Stomach (tissue), 9 donors: Measurements from ENCODE around the gene HLA-G. TPM values are rescaled to one million over a fixed set of nuclear protein-coding genes. Genes with fewer than 3 reads are reported as not detected.

Experiments used
- DNase-seq, 2 donors: peaks; one replicate each; pipeline versions ENCODE4 v3.0.0 to v3.0.0-alpha.2; 2013 to 2019
- H3K27ac ChIP-seq, 5 donors: fragments of 200-600 bp in 4 of 5; sonication (generic) in 4 of 5; one replicate each; pipeline ENCODE4 v1.5.1; 2013 to 2019; ENCODE audit warnings: mild to moderate bottlenecking in 1 of 5, moderate library complexity in 1 of 5
- H3K27me3 ChIP-seq, 3 donors: fragments of 200-600 bp; sonication (generic); one replicate each; pipeline ENCODE4 v1.5.1; 2017 to 2019; ENCODE audit warnings: mixed run types in 1 of 3
- H3K36me3 ChIP-seq, 4 donors: fragments of 200-600 bp; sonication (generic); 1 replicate in 3 of 4; 2 replicates in 1 of 4; pipeline ENCODE4 v1.5.1; 2016 to 2019
- H3K4me1 ChIP-seq, 4 donors: fragments of 200-600 bp; sonication (generic); one replicate each; pipeline ENCODE4 v1.5.1; 2016 to 2019
- H3K4me3 ChIP-seq, 4 donors: fragments of 200-600 bp; sonication (generic) in 3 of 4; one replicate each; pipeline ENCODE4 v1.5.1; 2016 to 2019; ENCODE audit warnings: mild to moderate bottlenecking in 1 of 4
- H3K9me3 ChIP-seq, 4 donors: fragments of 200-600 bp; sonication (generic); one replicate each; pipeline ENCODE4 v1.5.1; 2016 to 2019
- CTCF ChIP-seq, 7 experiments: fragments of 450-650 bp in 4 of 7; fragments of 200-600 bp in 3 of 7; sonication (generic) in 3 of 7; IDR thresholded peaks; one replicate each; pipeline ENCODE4 v1.5.1; 2016 to 2019; ENCODE audit warnings: antibody characterized with exemption in 7 of 7, control low read depth in 2 of 7, mild to moderate bottlenecking in 1 of 7
- EP300 ChIP-seq: sonication (generic); formaldehyde crosslinking; IDR thresholded peaks from one replicate; pipeline ENCODE4 v1.6.1; 2017; ENCODE audit warnings: antibody characterized with exemption
- POLR2A ChIP-seq, 4 donors: fragments of 450-650 bp; IDR thresholded peaks; one replicate each; pipeline ENCODE4 v1.6.1; 2016; ENCODE audit warnings: antibody characterized with exemption in 4 of 4, control low read depth in 2 of 4, mild to moderate bottlenecking in 1 of 4, moderate library complexity in 1 of 4
- POLR2AphosphoS5 ChIP-seq, 3 donors: sonication (generic); formaldehyde crosslinking; IDR thresholded peaks; one replicate each; pipeline ENCODE4 v1.6.1; 2016; ENCODE audit warnings: antibody characterized with exemption in 3 of 3
- WGBS, 5 donors: extraction: QIAGEN DNeasy Blood & Tissue Kit in 3 of 5; methylation state at CpG; one replicate each; pipeline versions ENCODE4 v1.1.5 to v1.1.7; 2013 to 2018; 5-methylcytosine and 5-hydroxymethylcytosine counted together
- intact Hi-C: fragments of 100-400 bp; cut with DNase I; formaldehyde crosslinking; loops from one replicate; pipeline ENCODE4 v1.15.1; 2023; ENCODE audit warnings: low total_unique reads
- polyA plus RNA-seq, 3 donors: library from polyadenylated mRNA; stranded (reverse); fragments of 200-250 nt; gene quantifications; one replicate each; pipeline ENCODE4 v1.2.3, GENCODE V29; 2013
- total RNA-seq, 5 donors: library from RNA; depleted of rRNA; stranded (reverse); fragments of >200 nt; gene quantifications; one replicate each; pipeline versions ENCODE4 v1.1.0 to v1.2.3, GENCODE V29; 2014 to 2016
- donor health status: healthy with polysubstance abuse.
- donor health status: Bipolar disorder and iron deficiency.
- donor health status: healthy.

The HLA-G gene
- total and polyA plus RNA-seq, 8 donors = 0.10 to 3.6 TPM; not detected in 6

DNA sequence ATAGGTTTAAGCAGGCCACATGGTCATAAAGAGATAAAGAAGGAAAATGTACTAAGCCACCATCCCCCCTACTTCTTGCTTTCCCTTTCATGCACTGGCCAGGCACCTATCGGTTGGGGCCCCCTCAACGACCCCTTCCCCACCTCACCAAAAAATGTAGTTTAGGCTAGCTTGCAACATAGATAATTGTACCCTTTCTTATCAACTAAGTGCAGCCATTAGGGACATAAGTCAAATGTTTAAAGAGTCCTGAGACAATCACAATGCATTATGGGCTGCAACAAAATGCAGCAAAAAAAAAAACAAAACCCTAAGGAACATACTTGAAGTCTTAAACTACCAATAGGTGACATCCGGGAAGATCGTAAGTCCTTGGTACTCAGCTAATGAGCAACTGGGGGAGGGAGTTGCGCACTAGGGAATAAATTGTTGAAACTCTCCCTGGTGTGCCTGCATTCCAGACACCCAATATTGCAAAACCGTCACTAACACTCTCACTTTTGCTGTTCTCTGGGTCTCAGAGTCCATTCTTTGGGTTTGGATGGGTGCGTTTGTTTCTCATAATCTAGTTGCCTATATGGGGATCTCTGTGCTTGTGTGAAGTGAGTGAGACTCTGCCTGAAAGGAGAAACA, 12.4 kb upstream of the HLA-G start:
- intact Hi-C loops = no loop called here
- Histone ChIP-seq H3K27me3 (peaks cover 0 to 10% (median 0%) of the 10 kb centered on the region in 3 donors), H3K4me1 (no peaks in the 10 kb centered on the region), H3K27ac (no peak overlapping the region), H3K9me3 (no peaks in the 10 kb centered on the region), H3K4me3 (no peak overlapping the region), H3K36me3 (no peaks in the 10 kb centered on the region)
- TF ChIP-seq EP300 (no peak), POLR2AphosphoS5 (IDR thresholded peaks at IDR 0.05) (no peak), CTCF (IDR thresholded peaks at IDR 0.05) (no peak), POLR2A (IDR thresholded peaks at IDR 0.05) (no peak)
- no peak for DNase-seq
- 63 to 79% (median 67%) methylated on average over 7 of the region's 7 CpGs for WGBS, 5 donors

DNA sequence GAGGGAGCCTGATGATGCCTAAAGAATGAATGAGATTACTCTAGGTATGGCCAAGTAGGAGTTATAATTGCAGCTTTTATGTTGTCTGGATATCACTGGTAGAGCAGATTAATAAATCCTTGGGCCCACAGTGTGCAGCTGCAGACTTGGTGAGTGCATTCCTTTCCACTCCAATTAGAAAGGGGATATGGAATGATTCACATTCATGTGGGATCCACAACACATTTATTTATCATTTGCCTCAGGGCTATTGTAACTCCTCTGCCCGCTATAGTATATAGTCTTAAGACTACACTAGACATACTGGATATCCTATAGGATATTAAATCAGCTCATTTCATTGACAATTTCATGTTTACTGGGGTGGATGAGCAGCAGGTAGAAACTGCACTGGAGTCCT, 11.6 kb upstream of the HLA-G start:
- H3K36me3 ChIP-seq = no peaks in the 10 kb centered on the region
- DNase-seq = no peak
- no peaks in the 10 kb centered on the region for H3K4me1 ChIP-seq
- intact Hi-C loops = no loop called here
- TF ChIP-seq CTCF (IDR thresholded peaks at IDR 0.05) (no peak), POLR2A (IDR thresholded peaks at IDR 0.05) (no peak), POLR2AphosphoS5 (IDR thresholded peaks at IDR 0.05) (no peak), EP300 (no peak)
- H3K27me3 ChIP-seq = peaks cover 0 to 14% (median 0%) of the 10 kb centered on the region in 3 donors
- H3K9me3 ChIP-seq = no peaks in the 10 kb centered on the region
- H3K27ac ChIP-seq = no peak overlapping the region
- no peak overlapping the region for H3K4me3 ChIP-seq
- 31 to 97% (median 66%) methylated on average over 1 of the region's 1 CpG for WGBS, 5 donors

DNA sequence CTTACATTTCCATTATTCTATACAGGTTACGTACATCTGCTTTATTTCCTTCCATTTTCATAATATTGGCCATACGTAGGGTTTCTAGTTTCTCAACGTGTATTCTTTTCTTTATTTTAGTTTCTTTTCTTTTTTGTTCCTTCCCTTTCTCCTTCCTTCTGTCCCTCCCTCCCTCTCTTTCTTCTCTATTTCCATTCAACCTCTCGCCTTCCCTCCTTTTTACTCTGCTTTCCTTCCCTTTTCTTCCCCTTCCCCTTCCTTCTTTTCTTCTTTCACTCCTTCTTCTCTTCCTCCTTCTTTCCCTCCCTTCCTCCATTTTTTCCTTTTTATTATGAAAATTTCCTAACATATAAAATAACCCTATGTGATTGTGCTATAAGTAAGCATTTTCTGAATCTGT, 8.7 kb upstream of the HLA-G start:
- Histone ChIP-seq H3K4me3 (no peak overlapping the region), H3K27ac (no peak overlapping the region), H3K27me3 (peaks cover 0 to 18% (median 3%) of the 10 kb centered on the region in 3 donors), H3K36me3 (no peaks in the 10 kb centered on the region), H3K4me1 (no peaks in the 10 kb centered on the region), H3K9me3 (no peaks in the 10 kb centered on the region)
- WGBS, 5 donors = 86 to 89% (median 88%) methylated on average over 4 of the region's 4 CpGs
- intact Hi-C loops = no loop called here
- DNase-seq = no peak
- no peak for TF ChIP-seq POLR2A (IDR thresholded peaks at IDR 0.05)
- TF ChIP-seq EP300 = no peak
- no peak for TF ChIP-seq POLR2AphosphoS5 (IDR thresholded peaks at IDR 0.05)

GRCh38 chr6:29824144-29824543, 3.5 kb upstream of the HLA-G start:
- intact Hi-C loops = no loop called here
- peaks cover 6 to 57% (median 25%) of the 10 kb centered on the region in 3 donors for H3K27me3 ChIP-seq
- TF ChIP-seq POLR2A (IDR thresholded peaks at IDR 0.05) = no peak
- TF ChIP-seq CTCF (IDR thresholded peaks at IDR 0.05) = no peak
- no peak for TF ChIP-seq POLR2AphosphoS5 (IDR thresholded peaks at IDR 0.05)
- no peak for TF ChIP-seq EP300
- no peaks in the 10 kb centered on the region for H3K9me3 ChIP-seq
- no peak overlapping the region for H3K27ac ChIP-seq
- H3K36me3 ChIP-seq = no peaks in the 10 kb centered on the region
- H3K4me3 ChIP-seq = no peak overlapping the region
- no peak for DNase-seq
- peaks cover 11 to 14% (median 12%) of the 10 kb centered on the region in 4 donors for H3K4me1 ChIP-seq

- no peak for DNase-seq
- no peaks in the 10 kb centered on the region for H3K9me3 ChIP-seq
- no peak overlapping the region for H3K4me3 ChIP-seq
- H3K27me3 ChIP-seq = peaks cover 6 to 57% (median 36%) of the 10 kb centered on the region in 3 donors
- no peak for TF ChIP-seq POLR2A (IDR thresholded peaks at IDR 0.05)
- TF ChIP-seq POLR2AphosphoS5 (IDR thresholded peaks at IDR 0.05) = no peak
- no peak for TF ChIP-seq CTCF (IDR thresholded peaks at IDR 0.05)
- no peak for TF ChIP-seq EP300
- H3K27ac ChIP-seq = no peak overlapping the region
- intact Hi-C loops = no loop called here
- H3K36me3 ChIP-seq = no peaks in the 10 kb centered on the region
- WGBS, 5 donors = 63 to 74% (median 69%) methylated on average over 2 of the region's 2 CpGs
- peaks cover 11 to 14% (median 12%) of the 10 kb centered on the region in 4 donors for H3K4me1 ChIP-seq
Observed at GRCh38 chr6:29825848-29826247, 1.8 kb upstream of the HLA-G start.
